Activated CD4-positive, alpha-beta T cell treated with anti-CD3 and anti-CD28 coated beads, Interleukin-2, amount 10 ng/mL, durations not matched to agents 24 days and 14 days (primary cell): ENCODE data around the gene SNRPA1. TPM values are rescaled to one million over a fixed set of nuclear protein-coding genes. Genes with fewer than 3 reads are reported as not detected.

ENCODE experiments used
- DNase-seq: peaks from one replicate; pipeline ENCODE4 v3.0.0; 2022
- H3K27ac Mint-ChIP-seq: one replicate; pipeline ENCODE4 v1.8.0; 2022; ENCODE audit warnings: mild to moderate bottlenecking, mixed read lengths
- H3K27me3 Mint-ChIP-seq: one replicate; pipeline ENCODE4 v1.8.0; 2022; ENCODE audit warnings: mixed read lengths
- H3K36me3 Mint-ChIP-seq: one replicate; pipeline ENCODE4 v1.8.0; 2022; ENCODE audit warnings: low read depth, mild to moderate bottlenecking, mixed read lengths
- H3K4me1 Mint-ChIP-seq: one replicate; pipeline ENCODE4 v1.8.0; 2021; ENCODE audit warnings: mixed read lengths
- H3K4me3 Mint-ChIP-seq: one replicate; pipeline ENCODE4 v1.8.0; 2022; ENCODE audit warnings: mild to moderate bottlenecking, moderate library complexity, mixed read lengths
- H3K9me3 Mint-ChIP-seq: one replicate; pipeline ENCODE4 v1.8.0; 2021; ENCODE audit warnings: mixed read lengths
- intact Hi-C: fragments of 100-400 bp; cut with micrococcal nuclease; formaldehyde crosslinking; loops from one replicate; pipeline ENCODE4 v1.15.1; 2023
- total RNA-seq: library from RNA; stranded (reverse); gene quantifications from 2 replicates; pipeline ENCODE4 v1.2.3, GENCODE V29; 2022

The SNRPA1 gene
- total RNA-seq, 1 donor from 2014 or later = 210 TPM

DNA sequence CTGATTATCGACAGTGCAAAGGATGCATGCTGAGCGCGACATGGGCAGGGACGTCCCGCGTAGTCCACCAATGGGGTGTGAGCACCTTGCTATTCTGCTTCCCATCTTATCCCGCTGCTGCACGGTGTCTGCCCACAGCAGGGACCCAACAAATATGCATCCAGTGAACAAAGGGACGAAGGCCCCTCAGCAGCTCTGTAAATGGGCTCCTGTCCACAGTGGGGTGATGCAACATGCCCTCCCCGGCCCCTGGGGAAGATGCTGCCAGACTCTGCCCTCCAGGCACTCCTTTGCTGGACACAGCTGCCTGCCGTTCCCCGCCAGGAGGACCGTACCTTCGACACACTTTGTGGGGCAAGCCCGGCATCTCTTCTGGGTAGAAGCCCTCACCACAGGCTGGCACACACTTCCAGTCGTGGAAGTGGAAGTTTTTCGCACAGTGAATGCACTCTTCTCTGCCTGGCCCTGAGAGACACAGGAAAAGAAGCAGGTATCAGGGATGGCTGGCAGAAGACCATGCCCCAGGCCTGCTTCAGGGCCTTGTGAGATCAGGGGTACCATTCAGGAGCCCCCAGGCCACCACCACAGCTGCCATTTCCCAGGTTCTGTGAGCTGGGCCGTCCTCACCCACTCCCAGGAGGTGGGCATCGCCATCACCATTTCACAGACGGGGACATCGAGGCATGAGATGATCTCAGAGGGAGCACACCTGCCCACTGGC, 18.2 kb upstream of the SNRPA1 start:
- H3K9me3 Mint-ChIP-seq = no peaks in the 10 kb centered on the region
- no peaks in the 10 kb centered on the region for H3K27me3 Mint-ChIP-seq
- DNase-seq = no peak
- peaks cover 2% of the 10 kb centered on the region for H3K4me1 Mint-ChIP-seq
- no peak overlapping the region for H3K27ac Mint-ChIP-seq
- no peak overlapping the region for H3K4me3 Mint-ChIP-seq
- intact Hi-C loops = no loop called here
- no peaks in the 10 kb centered on the region for H3K36me3 Mint-ChIP-seq

DNA sequence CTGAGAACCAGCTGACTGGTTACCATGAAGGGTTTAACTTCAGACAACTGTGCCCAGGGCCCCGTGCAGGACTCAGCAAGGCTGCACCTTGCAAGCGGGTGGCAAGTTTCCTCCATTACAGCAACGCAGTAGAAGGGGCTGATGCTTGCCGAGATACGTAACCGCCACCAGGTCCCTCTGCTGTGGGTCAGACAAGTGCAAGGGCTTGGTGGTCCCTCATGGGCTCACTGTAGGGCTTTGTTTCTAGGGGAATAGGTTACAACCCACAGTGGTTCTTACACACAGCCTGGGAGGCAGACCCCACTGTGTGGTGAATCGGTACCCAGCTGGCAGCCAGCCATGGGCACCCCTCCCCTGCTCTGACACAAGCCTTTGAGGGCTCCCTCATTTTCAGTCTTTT, 15.5 kb upstream of the SNRPA1 start:
- H3K4me1 Mint-ChIP-seq = peaks cover 2% of the 10 kb centered on the region
- H3K36me3 Mint-ChIP-seq = no peaks in the 10 kb centered on the region
- no peak for DNase-seq
- no peak overlapping the region for H3K4me3 Mint-ChIP-seq
- no peak overlapping the region for H3K27ac Mint-ChIP-seq
- H3K27me3 Mint-ChIP-seq = no peaks in the 10 kb centered on the region
- intact Hi-C loops = no loop called here
- no peaks in the 10 kb centered on the region for H3K9me3 Mint-ChIP-seq

DNA sequence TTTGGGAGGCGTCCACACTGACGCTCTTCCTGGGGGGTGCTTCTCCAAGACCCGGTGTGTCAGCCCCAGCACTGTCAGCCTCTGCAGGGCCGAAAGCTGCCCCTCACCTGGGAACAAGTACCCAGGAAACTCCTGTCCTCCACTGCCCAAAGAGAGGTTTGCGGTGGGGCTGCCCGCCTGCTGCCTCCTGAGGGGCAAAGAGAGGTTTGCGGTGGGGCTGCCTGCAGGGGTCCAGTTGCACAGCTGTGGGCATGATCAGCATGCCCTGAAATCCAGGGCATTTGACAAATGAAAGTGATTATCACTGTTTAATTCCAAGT, 15.1 kb upstream of the SNRPA1 start:
- Mint-ChIP-seq H3K36me3 (no peaks in the 10 kb centered on the region), H3K9me3 (no peaks in the 10 kb centered on the region), H3K4me1 (peaks cover 2% of the 10 kb centered on the region), H3K27me3 (no peaks in the 10 kb centered on the region), H3K4me3 (no peak overlapping the region), H3K27ac (no peak overlapping the region)
- no peak for DNase-seq
- intact Hi-C loops = no loop called here

DNA sequence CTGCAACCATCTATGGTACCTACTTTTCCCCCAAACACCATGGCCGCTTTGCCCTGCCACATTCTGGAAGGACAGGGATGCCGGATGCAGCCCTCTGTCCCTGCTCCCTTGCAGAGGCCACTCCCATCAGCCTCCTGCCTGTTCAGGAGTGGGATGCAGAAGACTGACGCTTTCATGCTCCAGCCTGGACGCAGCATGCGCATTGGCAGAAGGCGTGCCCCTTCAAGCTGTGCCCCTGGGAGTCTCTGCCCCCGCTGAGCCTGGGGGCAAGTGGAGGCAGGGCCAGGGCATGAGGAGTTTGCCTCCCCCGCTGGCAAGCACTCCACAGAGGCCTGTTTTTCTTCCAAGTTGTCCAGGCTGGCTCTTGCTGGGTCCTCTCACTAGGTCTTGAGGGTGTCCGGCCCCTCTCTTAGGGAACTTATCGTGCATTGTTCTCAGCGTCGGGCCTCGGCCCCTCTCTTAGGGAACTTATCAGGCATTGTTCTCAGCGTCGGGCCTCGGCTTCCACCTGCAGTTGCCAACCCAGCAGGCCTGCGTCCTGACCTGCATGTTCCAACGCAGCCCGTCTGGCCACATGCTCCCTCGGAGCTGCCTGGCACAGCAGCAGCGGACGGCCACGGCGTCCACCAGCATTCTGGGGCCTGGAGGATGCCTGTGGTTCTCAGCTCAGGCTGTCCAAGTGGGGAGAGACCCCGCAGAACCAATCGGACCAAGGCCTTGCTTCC, 14.6 kb upstream of the SNRPA1 start:
- Mint-ChIP-seq H3K4me1 (peaks cover 2% of the 10 kb centered on the region), H3K9me3 (no peaks in the 10 kb centered on the region), H3K27me3 (no peaks in the 10 kb centered on the region), H3K4me3 (no peak overlapping the region), H3K27ac (no peak overlapping the region), H3K36me3 (no peaks in the 10 kb centered on the region)
- intact Hi-C loops = no loop called here
- DNase-seq = no peak

DNA sequence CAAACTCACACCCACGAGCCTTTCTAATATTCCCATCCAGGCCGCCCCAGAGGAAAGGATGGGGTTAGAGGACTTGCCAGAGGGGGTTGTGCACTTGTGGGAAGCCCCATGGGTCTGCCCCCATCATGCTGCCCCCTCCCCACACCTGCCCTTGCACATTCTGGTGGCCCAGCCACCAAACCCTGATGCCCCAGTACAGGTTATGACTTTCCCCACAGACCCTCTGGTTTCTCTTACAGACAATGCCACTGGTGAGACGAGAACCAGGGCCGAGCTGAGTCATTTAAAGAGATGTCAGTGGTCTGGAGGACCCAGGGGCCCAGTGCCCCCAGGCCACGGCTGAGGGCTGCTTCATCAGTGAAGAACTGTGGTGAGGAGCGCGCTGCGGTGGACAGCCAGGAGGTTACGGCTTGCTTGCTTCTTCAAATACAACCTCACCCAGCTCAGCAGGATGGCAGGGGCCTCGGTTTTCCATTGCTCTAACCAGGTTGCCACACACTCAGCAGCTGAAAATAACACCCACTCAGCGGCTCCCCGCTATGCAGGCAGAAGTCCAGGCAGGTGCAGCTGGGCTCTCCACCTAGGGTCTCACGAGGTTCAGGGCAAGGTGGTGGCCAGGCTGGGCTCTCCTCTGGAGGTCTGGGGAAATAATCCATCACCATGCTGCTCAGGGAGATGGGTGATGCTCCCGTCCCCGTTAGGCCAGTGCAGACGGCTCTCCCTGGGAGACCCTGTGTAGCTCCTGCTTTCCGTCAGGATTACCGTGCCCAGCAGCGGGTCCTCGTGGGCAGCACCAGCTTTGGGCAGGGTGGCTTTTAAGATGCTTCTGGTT, 13.8 kb upstream of the SNRPA1 start:
- intact Hi-C loops = no loop called here
- Mint-ChIP-seq H3K4me1 (peaks cover 2% of the 10 kb centered on the region), H3K27ac (no peak overlapping the region), H3K9me3 (no peaks in the 10 kb centered on the region), H3K36me3 (no peaks in the 10 kb centered on the region), H3K4me3 (no peak overlapping the region), H3K27me3 (no peaks in the 10 kb centered on the region)
- DNase-seq = no peak

DNA sequence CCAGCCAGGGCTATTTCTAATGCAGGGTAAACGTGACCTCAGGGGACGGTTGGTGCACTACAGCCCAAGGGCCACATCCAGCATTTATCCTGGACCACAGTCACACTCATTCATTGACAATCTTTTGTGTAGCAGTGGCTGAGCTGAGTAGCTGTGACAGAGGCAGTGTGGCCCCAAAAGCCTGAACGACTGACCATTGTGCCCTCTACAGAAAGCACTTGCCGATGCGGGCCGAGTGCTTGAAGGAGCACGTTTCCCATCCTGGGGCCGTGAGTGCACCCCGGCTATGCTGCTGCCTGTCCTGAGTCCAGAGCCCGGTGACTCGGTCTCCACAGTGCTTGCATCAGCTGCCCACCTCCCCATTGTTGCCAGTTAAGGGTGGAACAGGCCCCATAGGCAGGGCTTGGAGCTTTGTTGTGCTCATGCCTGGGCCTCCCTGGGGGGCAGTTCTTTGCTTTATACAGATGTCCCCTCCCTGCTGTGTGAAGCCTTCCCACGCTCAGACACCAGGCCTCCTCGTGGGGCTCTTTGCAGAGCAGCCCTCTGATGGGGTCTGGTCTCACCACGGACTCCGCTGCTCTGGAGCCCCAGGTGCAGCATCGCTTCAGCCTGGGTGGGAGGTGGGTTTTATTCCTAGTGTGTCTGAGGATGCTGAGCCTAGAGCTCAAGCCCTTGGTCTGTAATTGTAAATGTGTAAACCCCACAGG, 13.0 kb upstream of the SNRPA1 start:
- DNase-seq = no peak
- Mint-ChIP-seq H3K4me3 (no peak overlapping the region), H3K36me3 (no peaks in the 10 kb centered on the region), H3K27me3 (no peaks in the 10 kb centered on the region), H3K9me3 (no peaks in the 10 kb centered on the region), H3K4me1 (peaks cover 2% of the 10 kb centered on the region), H3K27ac (no peak overlapping the region)
- intact Hi-C loops = no loop called here

DNA sequence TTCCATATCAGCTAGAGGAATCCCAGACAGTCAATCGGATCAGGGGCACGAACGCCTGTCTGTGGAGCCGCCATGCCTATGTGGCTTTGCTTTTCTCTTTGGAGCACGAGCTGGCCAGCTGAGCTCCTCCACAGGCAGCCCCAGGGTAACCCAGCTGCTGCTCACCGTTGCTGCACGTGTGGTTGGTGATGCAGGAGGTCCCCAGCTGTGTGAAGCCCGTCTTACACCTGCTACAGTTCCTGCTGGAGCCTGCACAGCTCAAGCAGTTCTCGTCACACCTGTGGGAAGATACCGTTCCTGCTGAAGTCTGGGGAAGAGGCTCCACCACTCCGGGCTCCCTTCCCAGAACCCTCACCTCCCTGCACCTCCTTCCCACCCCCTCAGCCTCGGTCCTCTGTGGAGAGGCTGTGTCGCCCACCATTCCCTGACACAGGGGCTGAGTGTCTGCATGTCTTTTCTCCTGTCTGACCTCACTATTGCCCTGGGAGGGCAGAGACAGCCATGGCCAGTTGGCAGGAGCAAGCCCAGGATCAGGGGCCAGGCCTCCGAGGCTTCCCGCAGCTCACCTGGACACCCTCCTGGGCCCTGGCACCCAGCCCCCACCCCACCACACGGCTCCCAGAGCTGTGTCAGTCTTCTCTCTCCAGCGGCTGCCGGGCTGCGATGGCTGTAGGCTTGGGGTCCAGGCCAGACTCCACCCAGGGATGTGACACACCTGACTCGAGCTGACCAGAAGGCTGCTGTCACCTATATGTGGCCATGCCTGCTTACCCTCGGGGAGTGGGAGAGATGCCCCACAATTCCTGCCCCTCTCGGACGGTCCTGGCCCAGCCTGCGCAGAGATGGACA, 12.2 kb upstream of the SNRPA1 start:
- H3K27me3 Mint-ChIP-seq = no peaks in the 10 kb centered on the region
- H3K4me3 Mint-ChIP-seq = no peak overlapping the region

DNA sequence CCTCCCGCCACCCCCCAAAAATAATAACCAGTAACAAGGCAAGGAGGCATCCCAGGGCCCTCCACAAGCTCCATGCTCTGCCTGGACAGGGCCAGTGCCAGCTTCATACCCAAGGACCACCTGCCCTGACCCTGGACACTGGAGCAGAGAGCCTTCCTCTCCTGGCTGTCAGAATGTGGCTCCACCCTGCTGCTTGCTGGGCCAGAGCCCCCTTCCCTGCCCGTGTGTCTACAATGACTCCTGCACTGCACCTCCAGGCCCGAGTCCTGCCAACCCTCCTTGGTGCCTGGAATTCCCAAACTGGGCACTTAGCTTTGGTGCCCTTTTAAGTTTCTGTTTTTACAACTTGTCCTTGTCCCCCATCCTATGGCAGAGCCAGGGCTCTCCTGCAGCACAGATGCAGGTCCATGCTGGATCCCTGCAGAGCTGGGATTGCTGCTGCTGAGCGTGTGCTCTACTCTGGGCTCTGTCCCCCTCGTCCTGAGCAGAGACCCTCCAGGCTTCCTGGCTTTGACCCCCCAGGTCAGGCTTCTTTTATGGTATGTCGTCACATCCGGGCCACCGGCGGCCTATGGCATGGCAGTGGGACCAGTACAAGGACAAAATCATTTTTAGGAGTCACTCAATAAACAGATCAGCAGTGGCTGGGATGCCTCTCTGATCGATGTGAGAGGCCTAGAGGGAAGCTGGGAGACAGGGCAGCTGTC, 11.4 kb upstream of the SNRPA1 start:
- DNase-seq = no peak
- no peaks in the 10 kb centered on the region for H3K36me3 Mint-ChIP-seq
- no peaks in the 10 kb centered on the region for H3K9me3 Mint-ChIP-seq
- no peak overlapping the region for H3K27ac Mint-ChIP-seq
- H3K27me3 Mint-ChIP-seq = no peaks in the 10 kb centered on the region
- intact Hi-C loops = no loop called here
- H3K4me1 Mint-ChIP-seq = no peaks in the 10 kb centered on the region
- H3K4me3 Mint-ChIP-seq = no peak overlapping the region

More for the DNA sequence above, 12.2 kb upstream of the SNRPA1 start:
- H3K9me3 Mint-ChIP-seq = no peaks in the 10 kb centered on the region
- H3K36me3 Mint-ChIP-seq = no peaks in the 10 kb centered on the region
- intact Hi-C loops = no loop called here
- no peak for DNase-seq
- peaks cover 2% of the 10 kb centered on the region for H3K4me1 Mint-ChIP-seq
- H3K27ac Mint-ChIP-seq = no peak overlapping the region

DNA sequence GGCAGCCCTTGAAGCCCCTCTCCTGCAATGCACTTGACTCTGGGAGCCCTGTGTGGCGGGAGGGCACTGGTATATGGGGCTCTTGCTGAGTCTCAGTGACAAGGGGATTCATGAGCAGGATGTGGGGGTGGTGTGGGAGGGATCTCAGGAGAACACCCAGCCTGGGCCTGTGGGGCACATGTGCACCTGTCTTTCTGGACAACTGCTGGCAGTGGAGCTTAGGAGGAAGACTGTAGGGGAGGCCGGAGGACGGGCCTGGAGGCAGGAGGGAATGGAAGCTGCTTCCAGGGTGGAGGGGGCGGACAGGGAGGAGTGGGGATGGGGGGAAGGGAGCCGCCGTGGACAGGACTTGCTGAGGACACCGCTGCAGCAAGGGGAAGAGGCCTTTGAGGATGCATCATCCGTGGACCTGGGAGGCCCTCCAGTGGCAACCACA, 10.8 kb upstream of the SNRPA1 start:
- H3K4me1 Mint-ChIP-seq = no peaks in the 10 kb centered on the region
- no peak overlapping the region for H3K27ac Mint-ChIP-seq
- H3K36me3 Mint-ChIP-seq = no peaks in the 10 kb centered on the region
- intact Hi-C loops = no loop called here
- no peak for DNase-seq
- no peaks in the 10 kb centered on the region for H3K9me3 Mint-ChIP-seq
- H3K4me3 Mint-ChIP-seq = no peak overlapping the region
- H3K27me3 Mint-ChIP-seq = peaks cover 2% of the 10 kb centered on the region

DNA sequence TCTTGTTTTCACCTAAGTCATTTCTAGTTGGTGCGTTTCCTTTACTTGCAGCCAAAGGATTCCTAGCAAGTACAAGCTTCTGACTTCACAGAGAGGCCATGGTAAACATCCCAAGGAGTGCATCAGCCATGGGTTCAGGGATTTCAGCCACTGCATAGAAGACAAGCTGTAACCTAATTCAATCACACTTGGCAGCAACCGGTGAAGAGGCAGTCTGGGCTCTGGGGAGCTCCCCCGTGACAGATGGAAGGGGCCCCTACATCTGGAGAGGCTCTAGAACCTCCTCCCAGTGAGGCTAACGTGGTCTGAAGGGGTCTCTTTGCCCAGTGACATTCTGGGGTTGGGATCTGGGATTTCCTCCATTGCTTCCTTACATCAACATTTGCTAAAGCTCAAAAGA, 8.4 kb upstream of the SNRPA1 start:
- Mint-ChIP-seq H3K27ac (no peak overlapping the region), H3K4me3 (no peak overlapping the region), H3K36me3 (no peaks in the 10 kb centered on the region), H3K4me1 (no peaks in the 10 kb centered on the region), H3K27me3 (peaks cover 2% of the 10 kb centered on the region), H3K9me3 (no peaks in the 10 kb centered on the region)
- DNase-seq = no peak
- intact Hi-C loops = no loop called here

DNA sequence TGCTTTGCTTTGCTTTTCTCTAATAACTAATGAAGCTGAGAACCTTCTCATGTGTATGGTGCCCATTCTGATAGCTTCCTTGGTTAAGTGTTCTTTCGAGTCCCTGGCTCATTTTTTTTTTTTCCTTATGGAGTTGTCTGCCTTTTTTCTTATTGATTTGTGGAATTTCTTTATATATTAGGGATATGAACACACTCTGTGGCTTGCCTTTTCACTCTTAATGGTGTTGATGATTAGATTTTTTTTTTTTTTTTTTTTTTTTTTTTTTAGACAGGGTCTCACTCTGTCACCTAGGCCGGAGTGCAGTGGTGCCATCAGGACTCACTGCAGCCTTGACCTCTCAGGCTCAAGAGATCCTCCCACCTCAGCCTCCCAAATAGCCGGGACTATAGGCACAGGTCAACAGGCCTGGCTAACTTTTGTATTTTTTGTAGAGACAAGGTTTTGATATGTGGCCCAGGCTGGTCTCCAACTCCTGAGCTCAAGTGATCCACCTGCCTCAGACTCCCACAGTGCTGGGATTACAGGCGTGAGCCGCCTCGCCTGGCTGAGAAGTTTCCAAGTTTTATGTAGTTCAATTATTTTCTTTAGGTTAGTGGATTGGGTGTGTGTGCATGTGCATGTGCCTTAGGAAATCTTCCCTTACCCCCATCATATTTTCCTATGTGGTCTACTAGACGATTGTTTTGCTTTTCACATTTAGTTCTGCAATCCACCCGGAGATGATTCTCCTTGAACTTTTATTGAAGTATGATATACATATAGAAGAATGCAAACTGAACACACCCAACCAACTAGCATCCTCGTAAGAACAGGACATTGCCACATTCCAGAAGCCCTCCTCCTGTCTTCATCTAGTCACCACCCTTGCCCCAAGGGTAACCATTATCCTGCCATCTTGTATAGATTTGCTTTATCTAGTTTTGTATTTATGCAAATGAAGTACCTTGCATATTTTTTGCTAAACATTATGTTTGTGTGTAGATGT, 1.7 kb upstream of the SNRPA1 start:
- Mint-ChIP-seq H3K27me3 (peaks cover 2% of the 10 kb centered on the region), H3K4me1 (peaks cover 29% of the 10 kb centered on the region), H3K4me3 (peak overlapping the region; percentile 90), H3K27ac (peak overlapping the region; percentile 48), H3K36me3 (peaks cover 24% of the 10 kb centered on the region), H3K9me3 (no peaks in the 10 kb centered on the region)
- intact Hi-C loops = no loop called here
- no peak for DNase-seq
